COR-L47 (cell line): ENCODE results near the gene LMCD1.

Experiments
- DNase-seq: peaks from one replicate; lab custom pipeline; 2025; lab: John Stamatoyannopoulos, UW

LMCD1 gene

GRCh38 chr3:8619548-8619947 lies 117.9 kb downstream of the LMCD1 start:
- DNase-seq, result no peak

GRCh38 chr3:8621141-8621540 lies 119.5 kb downstream of the LMCD1 start:
- DNase-seq, result no peak

DNA sequence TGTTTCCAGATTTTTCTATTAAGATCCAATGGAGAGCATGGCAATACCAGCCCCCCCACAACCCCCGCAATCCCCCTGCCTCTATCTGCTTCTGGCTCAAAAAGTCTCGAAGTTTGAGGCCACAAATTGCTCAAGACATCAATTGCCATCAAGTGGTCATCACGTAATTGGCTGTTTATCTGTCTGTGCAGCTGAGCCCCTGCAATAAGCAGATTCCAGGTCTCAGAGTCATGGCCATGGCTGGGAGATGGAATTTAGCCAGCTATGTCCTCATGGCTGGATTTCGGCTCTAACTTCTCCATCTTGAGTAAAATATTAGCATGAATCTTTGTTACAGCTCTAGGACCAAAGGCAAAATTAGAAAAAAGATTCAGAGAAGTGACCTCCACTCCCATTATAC lies 120.2 kb downstream of the LMCD1 start:
- no peak for DNase-seq

GRCh38 chr3:8622873-8623691 lies 121.5 kb downstream of the LMCD1 start:
- peak; percentile 19 for DNase-seq

GRCh38 chr3:8623741-8624140 lies 122.1 kb downstream of the LMCD1 start:
- no peak for DNase-seq
